Dendritic cell treated with granulocyte-macrophage colony-stimulating factor and Interleukin-4, amounts not matched to agents 40 ng/mL and 50 ng/mL, for 4 days (primary cell): Measurements from ENCODE around the gene ZSCAN26.

Experiments used
- H3K27ac Mint-ChIP-seq: one replicate; pipeline ENCODE4 v1.8.0; 2022; ENCODE audit warnings: mild to moderate bottlenecking, mixed read lengths
- H3K27me3 Mint-ChIP-seq: one replicate; pipeline ENCODE4 v1.8.0; 2022; ENCODE audit warnings: mild to moderate bottlenecking, mixed read lengths
- H3K36me3 Mint-ChIP-seq: one replicate; pipeline ENCODE4 v1.8.0; 2022; ENCODE audit warnings: low read depth, mixed read lengths
- H3K4me1 Mint-ChIP-seq: one replicate; pipeline ENCODE4 v1.8.0; 2022; ENCODE audit warnings: low read depth, mixed read lengths
- H3K4me3 Mint-ChIP-seq: one replicate; pipeline ENCODE4 v1.8.0; 2022; ENCODE audit warnings: mild to moderate bottlenecking, moderate library complexity, mixed read lengths
- H3K9me3 Mint-ChIP-seq: one replicate; pipeline ENCODE4 v1.8.0; 2022; ENCODE audit warnings: mixed read lengths
- intact Hi-C: fragments of 100-400 bp; cut with micrococcal nuclease; formaldehyde crosslinking; loops from one replicate; pipeline ENCODE4 v1.15.0; 2022

ZSCAN26 gene

GRCh38 chr6:28266962-28267694 lies at the start of gene ZSCAN26:
Gene ZSCAN26 (plus strand): TSS chr6:28267143. CDS start chr6:28271920, 4,777 bp downstream.
- H3K9me3 Mint-ChIP-seq = no peaks in the 10 kb centered on the region
- H3K4me1 Mint-ChIP-seq = no peaks in the 10 kb centered on the region
- no peaks in the 10 kb centered on the region for H3K27me3 Mint-ChIP-seq
- H3K27ac Mint-ChIP-seq = no peak within 1 kb of the TSS
- no peak within 1 kb of the TSS for H3K4me3 Mint-ChIP-seq
- H3K36me3 Mint-ChIP-seq = peaks cover 11% of the 10 kb centered on the region
- intact Hi-C loops = loop anchor here (2.0 to 5.0 kb wide), 3 partner anchors 14 to 130 kb away; partner anchors contain the start of genes ZKSCAN4 and ZSCAN31

GRCh38 chr6:28217890-28218289 lies 49.1 kb upstream of the ZSCAN26 start:
- Mint-ChIP-seq H3K27me3 (peaks cover 59% of the 10 kb centered on the region), H3K4me3 (peak overlapping the region; percentile 82), H3K9me3 (no peaks in the 10 kb centered on the region), H3K4me1 (peaks cover 23% of the 10 kb centered on the region), H3K36me3 (no peaks in the 10 kb centered on the region), H3K27ac (peak overlapping the region; percentile 90)
- intact Hi-C loops = loop anchor here (5.0 kb wide), 2 partner anchors 34 to 81 kb away; partner anchors contain the start of gene ZKSCAN4

DNA sequence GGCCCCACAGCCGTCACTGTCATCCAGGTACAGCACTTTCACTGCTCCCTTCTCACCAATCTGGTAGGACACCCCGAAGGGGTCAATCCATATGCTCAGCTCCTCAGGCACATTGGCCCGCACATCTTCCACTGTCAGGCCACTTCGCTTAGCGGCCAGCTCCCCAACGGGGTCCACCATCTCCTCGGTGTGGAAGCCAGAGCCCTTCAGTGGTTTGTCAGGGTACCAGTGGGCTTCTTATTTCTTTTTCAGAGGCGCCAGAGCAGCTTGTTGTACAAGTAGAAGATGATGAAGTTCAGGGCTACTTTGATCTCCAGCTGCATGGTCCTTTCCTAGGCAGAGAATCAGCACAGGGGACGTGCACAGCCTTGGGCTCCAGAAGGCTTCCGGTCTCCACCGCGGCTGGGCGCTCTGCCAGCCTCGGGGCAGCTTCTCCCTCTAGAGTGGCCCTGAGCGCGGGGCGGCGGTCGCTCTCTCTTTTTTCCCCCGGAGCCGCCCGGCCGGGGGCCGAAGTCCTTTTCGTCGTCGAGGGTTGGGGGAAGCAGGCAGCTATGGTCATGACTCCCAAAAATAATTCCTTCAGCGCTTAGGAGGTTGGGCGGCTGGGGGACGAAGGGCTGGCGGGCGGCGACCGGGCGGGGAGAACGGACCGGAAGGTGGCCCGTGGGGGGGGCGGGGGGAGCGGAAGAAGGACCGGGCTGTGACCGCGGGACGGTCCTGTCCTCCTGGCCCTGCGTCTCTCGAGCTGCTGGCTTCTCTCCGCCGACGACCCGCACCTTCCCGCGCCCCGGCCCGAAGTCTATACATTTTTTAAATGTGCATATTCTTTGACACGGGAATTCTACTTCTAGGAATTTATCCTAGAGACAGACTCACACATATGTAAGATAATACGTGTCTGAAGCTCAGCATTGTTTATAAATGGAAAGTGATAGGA lies 48.4 kb upstream of the ZSCAN26 start:
- Mint-ChIP-seq H3K36me3 (no peaks in the 10 kb centered on the region), H3K9me3 (no peaks in the 10 kb centered on the region), H3K27me3 (peaks cover 59% of the 10 kb centered on the region), H3K27ac (peak overlapping the region; percentile 90), H3K4me3 (peak overlapping the region; percentile 82), H3K4me1 (peaks cover 19% of the 10 kb centered on the region)
- intact Hi-C loops = loop anchor here (5.0 kb wide), 2 partner anchors 34 to 81 kb away; partner anchors contain the start of gene ZKSCAN4

DNA sequence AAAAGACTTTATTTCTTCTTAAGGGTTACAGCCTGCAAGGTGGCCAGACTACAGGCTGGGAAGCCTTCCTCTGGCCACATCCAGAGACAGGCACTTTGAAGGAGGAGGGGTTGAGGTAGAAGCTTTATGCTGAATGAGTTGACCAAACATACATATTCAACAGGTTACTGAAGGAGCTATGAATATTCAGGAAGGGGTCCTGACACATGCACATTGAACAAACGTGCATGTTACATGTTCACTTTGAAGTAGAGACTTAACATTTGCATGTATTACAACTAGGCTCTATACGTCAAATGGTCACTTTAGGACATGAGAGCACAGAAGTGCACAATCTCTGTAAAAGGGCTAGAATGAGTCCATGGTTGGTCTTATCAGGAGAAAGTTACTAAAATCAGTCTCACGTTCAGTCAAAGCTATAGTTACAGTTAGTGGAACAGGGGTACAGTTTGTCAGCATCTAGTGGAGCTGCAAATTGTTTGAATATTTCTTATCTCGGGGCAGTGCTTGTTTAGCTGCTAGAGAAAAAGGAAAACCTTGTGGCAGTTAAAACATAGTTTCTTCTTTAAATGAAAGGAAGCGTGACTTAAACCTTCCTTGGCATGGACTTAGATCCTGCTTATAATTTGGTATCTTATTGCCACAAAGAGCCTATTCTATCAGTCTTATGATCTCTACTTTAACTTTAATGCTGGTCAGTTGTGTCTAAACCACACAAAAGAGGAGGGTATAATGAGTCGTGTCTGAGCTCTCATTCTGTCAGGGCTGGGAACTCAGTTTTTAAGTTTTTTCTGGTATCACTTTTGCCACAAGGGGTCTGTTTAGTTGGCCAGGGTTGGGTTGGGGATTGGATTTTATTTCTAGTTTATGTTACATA lies 46.4 kb upstream of the ZSCAN26 start:
- Mint-ChIP-seq H3K27ac (no peak overlapping the region), H3K27me3 (peaks cover 47% of the 10 kb centered on the region), H3K9me3 (no peaks in the 10 kb centered on the region), H3K36me3 (peaks cover 6% of the 10 kb centered on the region), H3K4me1 (peaks cover 23% of the 10 kb centered on the region), H3K4me3 (no peak overlapping the region)
- intact Hi-C loops = no loop called here

- Mint-ChIP-seq H3K4me1 (peaks cover 30% of the 10 kb centered on the region), H3K27ac (peak overlapping the region; percentile 92), H3K4me3 (peak overlapping the region; percentile 93), H3K36me3 (peaks cover 36% of the 10 kb centered on the region), H3K27me3 (peaks cover 36% of the 10 kb centered on the region), H3K9me3 (no peaks in the 10 kb centered on the region)
- intact Hi-C loops = no loop called here
These were observed 42.5 kb upstream of the ZSCAN26 start for GRCh38 chr6:28224131-28225055.

DNA sequence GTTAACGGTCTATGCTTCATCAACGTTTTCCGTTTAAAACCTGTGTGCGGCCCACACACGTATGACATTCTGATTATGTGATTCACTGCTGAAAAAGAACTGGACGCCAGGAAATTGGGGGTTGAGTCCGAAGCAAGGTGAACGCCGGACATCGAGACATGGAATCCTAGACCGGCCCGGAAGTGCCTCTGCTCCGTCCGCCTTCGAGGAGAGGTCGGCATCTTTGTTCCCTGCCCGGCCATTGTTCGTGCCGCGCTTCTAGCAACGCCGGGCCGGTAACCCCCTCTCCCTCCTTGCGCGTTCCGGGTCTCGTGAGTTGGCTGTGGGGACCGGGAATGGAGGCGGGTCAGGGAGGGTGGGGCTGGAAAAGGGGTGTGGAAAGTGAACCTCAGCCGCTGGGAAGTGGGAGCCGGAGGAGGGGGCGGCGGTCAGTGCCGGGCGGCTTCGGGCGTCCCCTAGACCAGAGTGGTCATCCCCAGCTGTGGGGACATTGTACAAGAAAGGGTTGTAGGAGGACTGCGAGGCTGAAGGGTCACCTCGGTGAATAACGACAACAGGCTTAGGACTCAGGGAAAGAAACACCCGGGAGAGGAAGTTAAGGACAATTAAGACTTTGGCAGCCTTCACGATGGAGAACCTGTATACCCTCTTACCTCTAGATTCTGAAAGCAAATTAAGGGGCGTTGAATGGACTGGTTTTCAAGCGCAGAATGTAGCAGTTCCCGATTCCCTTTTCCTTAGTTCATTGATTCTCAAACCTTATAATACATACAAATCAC lies 41.7 kb upstream of the ZSCAN26 start, which contains the start of gene ZSCAN9:
Gene ZSCAN9 (plus strand): TSS at position 220 of the 779 bp plus-strand sequence. CDS start 1,810 bp downstream, outside the sequence.
- Mint-ChIP-seq H3K36me3 (peaks cover 44% of the 10 kb centered on the region), H3K4me3 (peak within 1 kb of the TSS; percentile 93), H3K27me3 (peaks cover 30% of the 10 kb centered on the region), H3K4me1 (peaks cover 30% of the 10 kb centered on the region), H3K9me3 (no peaks in the 10 kb centered on the region), H3K27ac (peak within 1 kb of the TSS; percentile 92)
- intact Hi-C loops = no loop called here

GRCh38 chr6:28226460-28226859 lies 40.5 kb upstream of the ZSCAN26 start:
- intact Hi-C loops = no loop called here
- Mint-ChIP-seq H3K36me3 (peaks cover 57% of the 10 kb centered on the region), H3K4me3 (peak overlapping the region; percentile 30), H3K27me3 (peaks cover 21% of the 10 kb centered on the region), H3K4me1 (peaks cover 30% of the 10 kb centered on the region), H3K27ac (no peak overlapping the region), H3K9me3 (no peaks in the 10 kb centered on the region)

DNA sequence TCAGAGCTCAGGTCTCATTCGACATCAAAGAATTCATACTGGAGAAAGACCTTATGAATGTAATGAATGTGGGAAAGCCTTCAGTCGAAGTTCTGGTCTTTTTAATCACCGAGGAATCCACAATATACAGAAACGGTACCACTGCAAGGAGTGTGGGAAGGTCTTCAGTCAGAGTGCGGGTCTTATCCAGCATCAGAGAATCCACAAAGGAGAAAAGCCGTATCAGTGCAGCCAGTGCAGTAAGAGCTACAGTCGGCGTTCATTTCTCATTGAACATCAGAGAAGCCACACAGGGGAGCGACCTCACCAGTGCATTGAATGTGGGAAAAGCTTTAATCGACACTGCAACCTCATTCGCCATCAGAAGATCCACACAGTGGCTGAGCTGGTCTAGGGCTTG lies 34.2 kb upstream of the ZSCAN26 start:
- H3K36me3 Mint-ChIP-seq = peaks cover 75% of the 10 kb centered on the region
- H3K4me3 Mint-ChIP-seq = no peak overlapping the region
- H3K4me1 Mint-ChIP-seq = peaks cover 38% of the 10 kb centered on the region
- no peaks in the 10 kb centered on the region for H3K9me3 Mint-ChIP-seq
- H3K27ac Mint-ChIP-seq = no peak overlapping the region
- intact Hi-C loops = loop anchor here (10.0 kb wide), 1 partner anchor 328 kb away; no protein-coding TSS in a partner anchor
- H3K27me3 Mint-ChIP-seq = no peaks in the 10 kb centered on the region

- Mint-ChIP-seq H3K4me1 (peaks cover 42% of the 10 kb centered on the region), H3K36me3 (peaks cover 61% of the 10 kb centered on the region), H3K9me3 (no peaks in the 10 kb centered on the region), H3K27ac (peak overlapping the region; percentile 76), H3K4me3 (no peak overlapping the region), H3K27me3 (no peaks in the 10 kb centered on the region)
- intact Hi-C loops = loop anchor here (10.0 kb wide), 1 partner anchor 331 kb away; no protein-coding TSS in a partner anchor
These were observed 31.0 kb upstream of the ZSCAN26 start for GRCh38 chr6:28235912-28236452.

GRCh38 chr6:28239636-28240035 lies 27.3 kb upstream of the ZSCAN26 start:
- H3K27ac Mint-ChIP-seq = peak overlapping the region; percentile 12
- H3K27me3 Mint-ChIP-seq = no peaks in the 10 kb centered on the region
- no peak overlapping the region for H3K4me3 Mint-ChIP-seq
- peaks cover 64% of the 10 kb centered on the region for H3K4me1 Mint-ChIP-seq
- intact Hi-C loops = loop anchor here (10.0 kb wide), 1 partner anchor 335 kb away; no protein-coding TSS in a partner anchor
- peaks cover 38% of the 10 kb centered on the region for H3K36me3 Mint-ChIP-seq
- no peaks in the 10 kb centered on the region for H3K9me3 Mint-ChIP-seq

DNA sequence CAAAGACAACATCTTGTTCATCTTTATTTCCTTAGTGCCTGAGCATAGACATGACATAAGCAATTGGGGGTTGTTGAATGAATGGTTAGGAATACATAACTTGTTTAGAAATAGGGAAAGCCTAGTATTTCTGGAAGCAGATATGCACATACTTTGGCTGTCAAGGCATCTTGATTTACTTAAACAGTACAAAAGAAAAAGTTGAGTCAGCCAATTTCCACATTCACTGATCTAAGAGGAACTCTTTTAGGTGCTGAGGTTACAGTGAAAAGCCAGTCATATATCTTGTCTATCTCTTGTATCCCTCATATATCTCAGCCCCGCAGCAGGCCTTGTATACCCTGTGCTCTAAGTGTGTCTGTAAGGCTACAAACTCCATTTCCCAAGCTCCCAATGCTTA lies 26.5 kb upstream of the ZSCAN26 start:
- peak overlapping the region; percentile 12 for H3K27ac Mint-ChIP-seq
- H3K4me1 Mint-ChIP-seq = peaks cover 56% of the 10 kb centered on the region
- intact Hi-C loops = no loop called here
- no peaks in the 10 kb centered on the region for H3K9me3 Mint-ChIP-seq
- H3K36me3 Mint-ChIP-seq = peaks cover 39% of the 10 kb centered on the region
- H3K27me3 Mint-ChIP-seq = no peaks in the 10 kb centered on the region
- H3K4me3 Mint-ChIP-seq = no peak overlapping the region
